Activated naive CD8-positive, alpha-beta T cell treated with anti-CD3 and anti-CD28 coated beads, Interleukin-2, amount 10 ng/mL, durations not matched to agents 7 days and 5 days (primary cell): ENCODE results near the gene EEA1. TPM values are rescaled to one million over a fixed set of nuclear protein-coding genes. Genes with fewer than 3 reads are reported as not detected.
"Not testable (repeated sequence)": the region's sequence is repeated elsewhere in the genome, so short reads cannot be mapped to it uniquely, and the experiment has no call there.

Experiments used
- ATAC-seq: fragments of 150-1000 bp; cut with Tn5 transposase; one replicate; pipeline ENCODE4 v1.10.0; 2021; ENCODE audit warnings: low read depth, moderate library complexity
- POLR2A ChIA-PET: fragments of 350-600 bp; sonication (Branson Sonifier 250); formaldehyde crosslinking; loops from one replicate; lab custom pipeline; 2021; ENCODE audit warnings: antibody characterized with exemption; lab: Charles Lee
- DNase-seq: peaks from one replicate; pipeline ENCODE4 v3.0.0; 2021
- H3K27ac Mint-ChIP-seq: one replicate; pipeline ENCODE4 v1.8.0; 2022; ENCODE audit warnings: mild to moderate bottlenecking, mixed read lengths
- H3K27me3 Mint-ChIP-seq: one replicate; pipeline ENCODE4 v1.8.0; 2022; ENCODE audit warnings: mild to moderate bottlenecking, moderate library complexity, mixed read lengths
- H3K36me3 Mint-ChIP-seq: one replicate; pipeline ENCODE4 v1.8.0; 2021; ENCODE audit warnings: mild to moderate bottlenecking, mixed read lengths
- H3K4me1 Mint-ChIP-seq: one replicate; pipeline ENCODE4 v1.8.0; 2021; ENCODE audit warnings: mixed read lengths
- H3K4me3 Mint-ChIP-seq: one replicate; pipeline ENCODE4 v1.8.0; 2022; ENCODE audit warnings: mild to moderate bottlenecking, moderate library complexity, mixed read lengths
- H3K9me3 Mint-ChIP-seq: one replicate; pipeline ENCODE4 v1.8.0; 2021; ENCODE audit warnings: mixed read lengths
- total RNA-seq, 2 experiments: library from RNA; stranded (reverse); gene quantifications; one replicate each; pipeline ENCODE4 v1.2.3, GENCODE V29; 2021

The EEA1 gene
- total RNA-seq, 2 experiments from 2014 or later = 15.4 to 16.0 TPM

GRCh38 chr12:92769124-92769901, 159.8 kb downstream of the EEA1 start:
- peaks cover 2% of the 10 kb centered on the region for H3K27me3 Mint-ChIP-seq
- H3K4me1 Mint-ChIP-seq = peaks cover 11% of the 10 kb centered on the region
- H3K27ac Mint-ChIP-seq = peak overlapping the region; percentile 42
- POLR2A ChIA-PET = interaction anchor here (1.1 kb wide), 2 partner anchors 17 to 160 kb away, joined by 3 read pairs; partner anchors contain the start of gene EEA1
- H3K36me3 Mint-ChIP-seq = peaks cover 4% of the 10 kb centered on the region
- no peaks in the 10 kb centered on the region for H3K9me3 Mint-ChIP-seq
- peak; percentile 85 for ATAC-seq
- H3K4me3 Mint-ChIP-seq = peak overlapping the region; percentile 37
- DNase-seq = no peak

- Mint-ChIP-seq H3K4me1 (peaks cover 11% of the 10 kb centered on the region), H3K4me3 (no peak overlapping the region), H3K9me3 (peaks cover 2% of the 10 kb centered on the region), H3K27me3 (peaks cover 9% of the 10 kb centered on the region), H3K36me3 (no peaks in the 10 kb centered on the region), H3K27ac (no peak overlapping the region)
- DNase-seq (no peak), ATAC-seq (no peak)
- POLR2A ChIA-PET = interaction anchor here (0.7 kb wide), 1 partner anchor 24 kb away, joined by 3 read pairs; no protein-coding TSS in a partner anchor
Observed at GRCh38 chr12:92765871-92766270, 163.2 kb downstream of the EEA1 start.

- Mint-ChIP-seq H3K27me3 (peaks cover 9% of the 10 kb centered on the region), H3K4me3 (no peak overlapping the region), H3K4me1 (peaks cover 11% of the 10 kb centered on the region), H3K9me3 (peaks cover 2% of the 10 kb centered on the region), H3K36me3 (no peaks in the 10 kb centered on the region), H3K27ac (no peak overlapping the region)
- no peak for DNase-seq
- no peak for ATAC-seq
- POLR2A ChIA-PET = no interaction called here
Observed at GRCh38 chr12:92764831-92765230, 164.3 kb downstream of the EEA1 start.

GRCh38 chr12:92762773-92763172, 166.3 kb downstream of the EEA1 start:
- peaks cover 13% of the 10 kb centered on the region for H3K27me3 Mint-ChIP-seq
- peaks cover 2% of the 10 kb centered on the region for H3K9me3 Mint-ChIP-seq
- H3K4me3 Mint-ChIP-seq = no peak overlapping the region
- no peak for DNase-seq
- POLR2A ChIA-PET = interaction anchor here (0.6 kb wide), 1 partner anchor 176 kb away, joined by 8 read pairs; no protein-coding TSS in a partner anchor
- no peaks in the 10 kb centered on the region for H3K36me3 Mint-ChIP-seq
- ATAC-seq = no peak
- H3K4me1 Mint-ChIP-seq = no peaks in the 10 kb centered on the region
- H3K27ac Mint-ChIP-seq = no peak overlapping the region

DNA sequence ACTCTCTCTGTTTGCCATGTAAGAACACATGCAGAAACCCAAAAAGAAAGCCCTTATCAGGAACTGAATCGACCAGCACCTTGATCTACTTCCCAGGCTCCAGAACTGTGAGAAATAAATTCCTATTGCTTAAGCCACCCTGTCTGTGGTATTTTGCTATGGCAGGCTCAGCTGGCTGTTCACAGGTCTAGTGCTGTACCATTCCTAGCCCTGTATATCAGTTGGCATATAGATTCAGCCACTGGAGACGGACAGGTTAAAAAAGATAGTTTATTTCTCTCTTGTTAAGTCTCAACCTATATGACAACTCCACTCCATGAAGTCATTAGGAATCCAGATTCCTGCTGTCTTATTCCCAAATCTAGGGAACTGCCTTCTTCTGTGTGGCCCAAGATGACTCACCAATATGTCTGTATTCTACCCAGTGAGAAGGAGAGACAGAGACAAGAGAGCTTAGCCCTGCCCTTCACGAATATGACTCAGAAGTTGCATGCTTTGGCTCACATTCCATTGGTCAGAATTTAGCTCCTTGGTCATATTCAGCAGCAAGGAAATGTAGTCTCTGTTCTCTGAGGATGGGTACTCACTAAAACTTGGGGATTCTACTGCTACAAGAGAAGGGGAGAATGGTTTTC, 169.3 kb downstream of the EEA1 start:
- H3K9me3 Mint-ChIP-seq = peaks cover 2% of the 10 kb centered on the region
- no peak overlapping the region for H3K4me3 Mint-ChIP-seq
- no peak for DNase-seq
- no peaks in the 10 kb centered on the region for H3K36me3 Mint-ChIP-seq
- POLR2A ChIA-PET = no interaction called here
- H3K4me1 Mint-ChIP-seq = no peaks in the 10 kb centered on the region
- ATAC-seq = no peak
- no peak overlapping the region for H3K27ac Mint-ChIP-seq
- H3K27me3 Mint-ChIP-seq = peaks cover 23% of the 10 kb centered on the region

DNA sequence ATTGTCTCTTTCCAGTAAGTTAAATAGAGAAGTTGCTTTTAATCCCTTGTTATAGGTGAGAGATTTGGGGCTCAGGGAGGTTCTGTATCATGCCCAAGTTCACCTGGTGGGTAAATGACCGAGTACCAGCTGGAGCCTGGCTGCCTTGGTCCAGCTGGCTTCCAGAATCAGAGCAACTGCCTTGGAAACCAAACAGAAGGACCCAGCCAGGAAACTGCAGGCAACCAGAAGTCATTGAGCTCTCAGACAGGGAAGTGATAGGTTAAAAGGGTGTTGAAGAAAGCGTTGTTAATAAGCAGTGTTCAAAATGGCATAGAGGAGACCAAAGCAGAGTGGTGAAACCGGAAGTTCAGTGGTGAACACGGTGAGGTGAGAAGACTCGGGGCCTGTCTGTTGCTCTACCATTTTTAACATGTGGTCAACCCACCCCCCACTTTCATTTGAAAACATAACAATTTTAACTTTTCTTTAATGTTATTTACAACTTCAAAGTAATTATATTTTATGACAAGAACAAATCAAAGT, 171.4 kb downstream of the EEA1 start:
- no peaks in the 10 kb centered on the region for H3K4me1 Mint-ChIP-seq
- ATAC-seq (no peak), DNase-seq (no peak)
- no peak overlapping the region for H3K27ac Mint-ChIP-seq
- POLR2A ChIA-PET = no interaction called here
- H3K4me3 Mint-ChIP-seq = no peak overlapping the region
- H3K9me3 Mint-ChIP-seq = no peaks in the 10 kb centered on the region
- H3K36me3 Mint-ChIP-seq = no peaks in the 10 kb centered on the region
- peaks cover 17% of the 10 kb centered on the region for H3K27me3 Mint-ChIP-seq

DNA sequence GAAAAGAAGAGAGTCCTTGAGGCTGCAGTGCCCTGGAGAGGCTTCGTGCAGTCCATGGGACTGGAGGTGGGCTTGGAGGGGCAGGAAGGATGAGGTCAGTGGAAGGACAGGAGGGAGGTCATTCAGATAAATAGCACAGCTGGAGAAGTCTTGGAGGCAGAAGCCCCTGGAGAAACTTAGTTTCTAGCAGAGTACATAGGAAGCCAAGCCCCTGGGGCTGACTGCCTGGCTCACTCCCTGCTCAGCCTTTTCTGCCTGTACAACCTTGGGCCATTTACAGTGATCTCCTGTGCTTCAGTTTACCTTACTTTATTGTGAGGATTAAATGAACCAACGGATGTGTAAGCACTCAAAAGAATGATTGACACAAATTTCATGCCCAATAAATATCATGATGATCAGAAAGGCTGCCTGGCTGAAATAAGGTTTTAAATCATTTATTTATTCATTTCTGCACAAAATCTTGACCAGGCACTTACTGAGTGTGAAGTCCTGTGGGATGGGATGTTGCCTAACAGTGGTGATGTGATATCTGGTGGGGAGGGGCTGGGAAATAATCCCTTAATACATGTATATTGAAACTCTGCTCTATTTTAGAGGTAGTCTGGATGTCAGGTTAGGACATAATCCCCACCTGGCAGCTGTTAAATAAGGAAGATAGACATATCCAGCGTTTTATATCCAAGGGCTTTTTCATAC, 172.0 kb downstream of the EEA1 start:
- ATAC-seq (no peak), DNase-seq (no peak)
- Mint-ChIP-seq H3K27ac (no peak overlapping the region), H3K27me3 (peaks cover 15% of the 10 kb centered on the region), H3K36me3 (no peaks in the 10 kb centered on the region), H3K4me1 (no peaks in the 10 kb centered on the region), H3K9me3 (no peaks in the 10 kb centered on the region), H3K4me3 (no peak overlapping the region)
- POLR2A ChIA-PET = no interaction called here

- POLR2A ChIA-PET = no interaction called here
- Mint-ChIP-seq H3K36me3 (no peaks in the 10 kb centered on the region), H3K4me1 (no peaks in the 10 kb centered on the region), H3K9me3 (no peaks in the 10 kb centered on the region), H3K4me3 (no peak overlapping the region), H3K27me3 (peaks cover 15% of the 10 kb centered on the region), H3K27ac (no peak overlapping the region)
- no peak for DNase-seq
- no peak for ATAC-seq
Observed at GRCh38 chr12:92753976-92754885, 174.9 kb downstream of the EEA1 start.

DNA sequence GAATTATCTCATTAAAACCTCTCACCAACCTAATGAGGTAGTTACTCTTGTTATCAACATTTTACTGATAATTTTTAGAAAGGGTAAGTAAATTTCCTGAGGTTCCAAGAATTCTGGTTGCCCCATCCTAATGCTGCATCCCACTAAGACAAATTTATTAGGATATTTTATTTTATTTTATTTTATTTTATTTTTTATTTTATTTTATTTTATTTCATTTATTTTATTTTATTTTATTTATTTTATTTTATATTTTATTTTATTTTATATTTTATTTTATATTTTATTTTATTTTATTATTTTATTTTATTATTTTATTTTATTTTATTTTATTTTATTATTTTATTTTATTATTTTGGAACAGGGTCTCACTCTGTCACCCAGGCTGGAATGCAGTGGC, 179.4 kb downstream of the EEA1 start:
- POLR2A ChIA-PET, H3K27me3 Mint-ChIP-seq, ATAC-seq, H3K4me1 Mint-ChIP-seq, DNase-seq, H3K4me3 Mint-ChIP-seq, H3K27ac Mint-ChIP-seq, H3K36me3 Mint-ChIP-seq, H3K9me3 Mint-ChIP-seq: not testable (repeated sequence)

GRCh38 chr12:92747151-92747550, 181.9 kb downstream of the EEA1 start:
- no peak overlapping the region for H3K4me3 Mint-ChIP-seq
- no peak for DNase-seq
- no peak for ATAC-seq
- no peak overlapping the region for H3K27ac Mint-ChIP-seq
- peaks cover 2% of the 10 kb centered on the region for H3K4me1 Mint-ChIP-seq
- H3K36me3 Mint-ChIP-seq = no peaks in the 10 kb centered on the region
- H3K27me3 Mint-ChIP-seq = peaks cover 3% of the 10 kb centered on the region
- POLR2A ChIA-PET = no interaction called here
- H3K9me3 Mint-ChIP-seq = peaks cover 2% of the 10 kb centered on the region

GRCh38 chr12:92745856-92746550, 183.1 kb downstream of the EEA1 start:
- Mint-ChIP-seq H3K9me3 (peaks cover 2% of the 10 kb centered on the region), H3K27me3 (peaks cover 10% of the 10 kb centered on the region), H3K4me1 (peaks cover 2% of the 10 kb centered on the region), H3K36me3 (no peaks in the 10 kb centered on the region), H3K4me3 (no peak overlapping the region), H3K27ac (no peak overlapping the region)
- no peak for ATAC-seq
- POLR2A ChIA-PET = no interaction called here
- no peak for DNase-seq

- H3K27ac Mint-ChIP-seq = no peak overlapping the region
- H3K27me3 Mint-ChIP-seq = peaks cover 19% of the 10 kb centered on the region
- ATAC-seq = no peak
- DNase-seq = no peak
- H3K36me3 Mint-ChIP-seq = no peaks in the 10 kb centered on the region
- no peak overlapping the region for H3K4me3 Mint-ChIP-seq
- H3K9me3 Mint-ChIP-seq = peaks cover 2% of the 10 kb centered on the region
- POLR2A ChIA-PET = no interaction called here
- peaks cover 2% of the 10 kb centered on the region for H3K4me1 Mint-ChIP-seq
Observed at GRCh38 chr12:92743026-92743425, 186.1 kb downstream of the EEA1 start.
